Effector memory CD4-positive, alpha-beta T cell (primary cell): ENCODE data around the gene HSPA4.

ENCODE experiments used
- DNase-seq, 3 donors: peaks; one replicate each; pipeline ENCODE4 v3.0.0-alpha.2; 2020
- H3K27ac ChIP-seq: 2 replicates; pipeline ENCODE4 v1.7.0; 2013; ENCODE audit warnings: mild to moderate bottlenecking, low read length, moderate library complexity; ENCODE audit not compliant: insufficient read depth, poor library complexity, severe bottlenecking
- H3K27me3 ChIP-seq: replicated peaks from 2 replicates; pipeline ENCODE4 v1.7.0; 2013; ENCODE audit warnings: mild to moderate bottlenecking, low read length; ENCODE audit not compliant: insufficient read depth, control insufficient read depth, poor library complexity, severe bottlenecking
- H3K36me3 ChIP-seq: 2 replicates; pipeline ENCODE4 v1.7.0; 2013; ENCODE audit warnings: mild to moderate bottlenecking, low read length, moderate library complexity; ENCODE audit not compliant: control insufficient read depth, insufficient read depth
- H3K4me1 ChIP-seq: 2 replicates; pipeline ENCODE4 v1.7.0; 2013; ENCODE audit warnings: low read length, mild to moderate bottlenecking; ENCODE audit not compliant: control insufficient read depth, insufficient read depth, poor library complexity, severe bottlenecking
- H3K4me3 ChIP-seq: 2 replicates; pipeline ENCODE4 v1.7.0; 2013; ENCODE audit warnings: low read length, low read depth, mild to moderate bottlenecking; ENCODE audit not compliant: insufficient read depth, poor library complexity, severe bottlenecking
- H3K9me3 ChIP-seq: 2 replicates; pipeline ENCODE4 v1.7.0; 2013; ENCODE audit warnings: mild to moderate bottlenecking, low read length, moderate library complexity; ENCODE audit not compliant: control insufficient read depth

HSPA4 gene

GRCh38 chr5:133062276-133062675 lies 10.5 kb downstream of the HSPA4 start:
- H3K4me3 ChIP-seq: no peak overlapping the region
- peaks cover 16% of the 10 kb centered on the region for H3K36me3 ChIP-seq
- H3K27ac ChIP-seq: no peak overlapping the region
- H3K27me3 ChIP-seq: no peaks in the 10 kb centered on the region
- no peaks in the 10 kb centered on the region for H3K9me3 ChIP-seq
- H3K4me1 ChIP-seq: peaks cover 6% of the 10 kb centered on the region
- no peak for DNase-seq

GRCh38 chr5:133063965-133064364 lies 12.2 kb downstream of the HSPA4 start:
- Histone ChIP-seq H3K27me3 (no peaks in the 10 kb centered on the region), H3K4me3 (no peak overlapping the region), H3K27ac (no peak overlapping the region), H3K4me1 (peaks cover 6% of the 10 kb centered on the region), H3K36me3 (peaks cover 31% of the 10 kb centered on the region), H3K9me3 (no peaks in the 10 kb centered on the region)
- no peak for DNase-seq

- Histone ChIP-seq H3K4me3 (no peak overlapping the region), H3K27ac (no peak overlapping the region), H3K9me3 (no peaks in the 10 kb centered on the region), H3K4me1 (peaks cover 6% of the 10 kb centered on the region), H3K36me3 (peaks cover 43% of the 10 kb centered on the region), H3K27me3 (no peaks in the 10 kb centered on the region)
- no peak for DNase-seq
These were observed 13.7 kb downstream of the HSPA4 start for GRCh38 chr5:133065471-133065870.

GRCh38 chr5:133066045-133066444 lies 14.2 kb downstream of the HSPA4 start:
- Histone ChIP-seq H3K4me1 (peaks cover 6% of the 10 kb centered on the region), H3K27me3 (no peaks in the 10 kb centered on the region), H3K27ac (no peak overlapping the region), H3K4me3 (no peak overlapping the region), H3K9me3 (no peaks in the 10 kb centered on the region), H3K36me3 (peaks cover 46% of the 10 kb centered on the region)
- DNase-seq: no peak

- no peak for DNase-seq
- no peak overlapping the region for H3K4me3 ChIP-seq
- no peaks in the 10 kb centered on the region for H3K9me3 ChIP-seq
- H3K27me3 ChIP-seq: no peaks in the 10 kb centered on the region
- peaks cover 72% of the 10 kb centered on the region for H3K36me3 ChIP-seq
- no peak overlapping the region for H3K27ac ChIP-seq
- no peaks in the 10 kb centered on the region for H3K4me1 ChIP-seq
These were observed 20.2 kb downstream of the HSPA4 start for GRCh38 chr5:133072021-133072420.

- H3K4me1 ChIP-seq: peaks cover 3% of the 10 kb centered on the region
- H3K9me3 ChIP-seq: no peaks in the 10 kb centered on the region
- H3K4me3 ChIP-seq: no peak overlapping the region
- H3K27ac ChIP-seq: no peak overlapping the region
- peaks cover 45% of the 10 kb centered on the region for H3K36me3 ChIP-seq
- H3K27me3 ChIP-seq: no peaks in the 10 kb centered on the region
- no peak for DNase-seq
These were observed 24.0 kb downstream of the HSPA4 start for GRCh38 chr5:133075572-133076536.

- H3K9me3 ChIP-seq: no peaks in the 10 kb centered on the region
- H3K4me1 ChIP-seq: peaks cover 3% of the 10 kb centered on the region
- peaks cover 17% of the 10 kb centered on the region for H3K36me3 ChIP-seq
- H3K27ac ChIP-seq: no peak overlapping the region
- DNase-seq: no peak
- H3K4me3 ChIP-seq: no peak overlapping the region
- no peaks in the 10 kb centered on the region for H3K27me3 ChIP-seq
These were observed 27.2 kb downstream of the HSPA4 start for GRCh38 chr5:133079048-133079447.

GRCh38 chr5:133081036-133081435 lies 29.2 kb downstream of the HSPA4 start:
- H3K27me3 ChIP-seq: no peaks in the 10 kb centered on the region
- H3K27ac ChIP-seq: no peak overlapping the region
- no peaks in the 10 kb centered on the region for H3K9me3 ChIP-seq
- no peak for DNase-seq
- peaks cover 10% of the 10 kb centered on the region for H3K36me3 ChIP-seq
- H3K4me3 ChIP-seq: no peak overlapping the region
- H3K4me1 ChIP-seq: peaks cover 3% of the 10 kb centered on the region

GRCh38 chr5:133081703-133082102 lies 29.9 kb downstream of the HSPA4 start:
- no peak for DNase-seq
- Histone ChIP-seq H3K4me1 (peaks cover 3% of the 10 kb centered on the region), H3K36me3 (peaks cover 5% of the 10 kb centered on the region), H3K27ac (no peak overlapping the region), H3K4me3 (no peak overlapping the region), H3K9me3 (no peaks in the 10 kb centered on the region), H3K27me3 (no peaks in the 10 kb centered on the region)

- H3K27me3 ChIP-seq: no peaks in the 10 kb centered on the region
- DNase-seq: no peak
- H3K4me1 ChIP-seq: peaks cover 3% of the 10 kb centered on the region
- H3K9me3 ChIP-seq: no peaks in the 10 kb centered on the region
- no peak overlapping the region for H3K27ac ChIP-seq
- H3K36me3 ChIP-seq: peaks cover 8% of the 10 kb centered on the region
- H3K4me3 ChIP-seq: no peak overlapping the region
These were observed 30.3 kb downstream of the HSPA4 start for GRCh38 chr5:133082128-133082527.
